Heart right ventricle (tissue), 16 donors: ENCODE measurements around the gene SLC12A8. TPM values are rescaled to one million over a fixed set of nuclear protein-coding genes. Genes with fewer than 3 reads are reported as not detected.

Experiments used
- ATAC-seq, 8 donors: fragments of 200-7000 bp; cut with Tn5 transposase; one replicate each; pipeline ENCODE4 v1.9.1; 2020; ENCODE audit warnings: mild to moderate bottlenecking in 8 of 8, moderate library complexity in 8 of 8, moderate number of reproducible peaks in 1 of 8
- DNase-seq, 2 donors: peaks; one replicate each; pipeline ENCODE4 v3.0.0-alpha.2; 2020
- H3K27ac ChIP-seq, 10 donors: fragments of 200-600 bp; sonication (generic) in 2 of 10; one replicate each; pipeline versions ENCODE4 v1.5.0 to v1.8.0; 2020 to 2022; ENCODE audit warnings: mild to moderate bottlenecking in 3 of 10
- H3K27me3 ChIP-seq, 7 donors: fragments of 200-600 bp; one replicate each; pipeline ENCODE4 v1.8.0; 2021 to 2022; ENCODE audit warnings: mild to moderate bottlenecking in 2 of 7
- H3K36me3 ChIP-seq, 9 donors: fragments of 200-600 bp; sonication (generic) in 1 of 9; one replicate each; pipeline versions ENCODE4 v1.5.0 to v1.8.0; 2020 to 2022; ENCODE audit warnings: mild to moderate bottlenecking in 2 of 9
- H3K4me1 ChIP-seq, 9 donors: fragments of 200-600 bp; sonication (generic) in 1 of 9; one replicate each; pipeline versions ENCODE4 v1.5.0 to v1.8.0; 2020 to 2022; ENCODE audit warnings: mild to moderate bottlenecking in 4 of 9
- H3K4me3 ChIP-seq, 10 donors: fragments of 200-600 bp; sonication (generic) in 2 of 10; one replicate each; pipeline versions ENCODE4 v1.5.0 to v1.8.0; 2020 to 2022; ENCODE audit warnings: mild to moderate bottlenecking in 7 of 10, moderate library complexity in 2 of 10
- H3K9me3 ChIP-seq, 11 donors: fragments of 200-600 bp in 10 of 11; sonication (generic) in 2 of 11; one replicate each; pipeline versions ENCODE4 v1.5.0 to v1.8.0; 2013 to 2022; ENCODE audit warnings: mild to moderate bottlenecking in 2 of 11, control low read depth in 1 of 11, moderate library complexity in 1 of 11
- CTCF ChIP-seq, 9 donors: fragments of 200-600 bp; sonication (generic) in 2 of 9; IDR thresholded peaks; one replicate each; pipeline versions ENCODE4 v1.5.0 to v1.8.0; 2021 to 2022; ENCODE audit warnings: antibody characterized with exemption in 9 of 9, mild to moderate bottlenecking in 5 of 9, moderate library complexity in 1 of 9
- WGBS, 2 donors: extraction: QIAGEN DNeasy Blood & Tissue Kit; methylation state at CpG; one replicate each; pipeline ENCODE4 v1.1.7; 2013; ENCODE audit warnings: inconsistent platforms in 1 of 2; 5-methylcytosine and 5-hydroxymethylcytosine counted together
- intact Hi-C, 10 donors: fragments of 100-400 bp; cut with DNase I; formaldehyde crosslinking; loops; one replicate each; pipeline versions ENCODE4 v1.11.1 to v1.14.2; 2022
- polyA plus RNA-seq, 2 donors: library from polyadenylated mRNA; stranded (reverse); fragments of 200-250 nt; gene quantifications; one replicate each; pipeline ENCODE4 v1.2.3, GENCODE V29; 2013
- total RNA-seq, 10 donors: library from RNA; stranded (reverse); fragmentation: NEBNext Ultra II Directional in 3 of 10; extraction: Animal tissue kit (Norgen Biotek cat#: 25700) in 3 of 10; gene quantifications; one replicate each; pipeline versions ENCODE4 v1.2.1 to v1.2.4, GENCODE V29; 2021 to 2023
- donor health status: Arrhythmogenic right ventricular cardiomyopathy.
- donor health status: ischemic (EF 13 %, LVEDD 7.1; RV severe dilation, severe dysfunction).
- donor health status: healthy with polysubstance abuse.
- donor health status: DM: no; HTN: yes; CAD: no.
- donor health status: DM: no; HTN: no; CAD: no.
- donor health status: ischemic (EF 25% LVEDD 6.9; RV normal size, moderate dysfunction).
- donor health status: ischemic (EF 25% LVEDD 5.7; RV mildly dilated, moderate dysfunction).
- donor health status: healthy.
- donor health status: DM: yes; HTN: yes; CAD: no.
- donor health status: Ischemic cardiomyopathy.
- donor health status: ischemic (EF 35%, LVEDD 5.7; RV mildly dilated, moderate dysfunction).
- donor health status: nonischemic (EF 11% LVEDD 7.7; RV severe dilation, severe dysfunction).
- donor health status: DM: yes; HTN: yes; CAD: no.
- donor health status: PGD.
- donor health status: ischemic (EF 29% LVEDD 5.4; RV normal size, mild dysfunction).
- donor health status: nonischemic (EF 23%, LVEDD 6.1; RV moderate dilation, normal function).

The SLC12A8 gene
- total and polyA plus RNA-seq, 12 donors = 0.09 to 0.88 (median 0.40) TPM; not detected in 1

GRCh38 chr3:125213946-125214542, 1.5 kb upstream of the SLC12A8 start:
- Histone ChIP-seq H3K4me3 (no peak overlapping the region), H3K4me1 (peaks cover 5 to 17% (median 12%) of the 10 kb centered on the region in 9 donors), H3K27me3 (peaks cover 9 to 59% (median 23%) of the 10 kb centered on the region in 7 donors), H3K27ac (no peak overlapping the region), H3K36me3 (no peaks in the 10 kb centered on the region), H3K9me3 (no peaks in the 10 kb centered on the region)
- intact Hi-C loops = no loop called here
- 91% methylated on average over 7 of the region's 7 CpGs for WGBS, 2 donors
- ATAC-seq (no peak), DNase-seq (no peak)
- no peak for TF ChIP-seq CTCF (IDR thresholded peaks at IDR 0.05)

GRCh38 chr3:125213364-125213755, 812 bp upstream of the SLC12A8 start:
- no peak for TF ChIP-seq CTCF (IDR thresholded peaks at IDR 0.05)
- Histone ChIP-seq H3K9me3 (no peaks in the 10 kb centered on the region), H3K4me1 (peaks cover 5 to 17% (median 12%) of the 10 kb centered on the region in 9 donors), H3K4me3 (peak overlapping the region in 1 of 10 donors; percentile 55), H3K36me3 (no peaks in the 10 kb centered on the region), H3K27ac (no peak overlapping the region), H3K27me3 (peaks cover 9 to 59% (median 23%) of the 10 kb centered on the region in 7 donors)
- WGBS, 2 donors = 81 to 90% methylated on average over 4 of the region's 4 CpGs
- no peak for DNase-seq
- intact Hi-C loops = no loop called here
- ATAC-seq = no peak

GRCh38 chr3:125212091-125212508, 448 bp downstream of the SLC12A8 start:
- Histone ChIP-seq H3K9me3 (no peaks in the 10 kb centered on the region), H3K27ac (no peak overlapping the region), H3K4me1 (peaks cover 5 to 17% (median 12%) of the 10 kb centered on the region in 9 donors), H3K4me3 (peak overlapping the region; percentile 48 to 65 (median 56)), H3K27me3 (peaks cover 9 to 59% (median 23%) of the 10 kb centered on the region in 7 donors), H3K36me3 (no peaks in the 10 kb centered on the region)
- DNase-seq = no peak
- 3 to 6% methylated on average over 19 to 28 of the region's 28 CpGs for WGBS, 2 donors
- ATAC-seq = peak in 7 of 8 donors; percentile 9 to 64 (median 40)
- intact Hi-C loops = no loop called here
- TF ChIP-seq CTCF (IDR thresholded peaks at IDR 0.05) = no peak

- intact Hi-C loops = no loop called here
- WGBS, 2 donors = 71 to 79% methylated on average over 11 of the region's 11 CpGs
- peak overlapping the region in 6 of 10 donors; percentile 50 to 60 (median 56) for H3K4me3 ChIP-seq
- peaks cover 5 to 17% (median 12%) of the 10 kb centered on the region in 9 donors for H3K4me1 ChIP-seq
- no peak for TF ChIP-seq CTCF (IDR thresholded peaks at IDR 0.05)
- H3K27me3 ChIP-seq = peaks cover 9 to 59% (median 23%) of the 10 kb centered on the region in 7 donors
- no peaks in the 10 kb centered on the region for H3K9me3 ChIP-seq
- no peaks in the 10 kb centered on the region for H3K36me3 ChIP-seq
- H3K27ac ChIP-seq = no peak overlapping the region
- ATAC-seq (peak in 6 of 8 donors; percentile 14 to 43 (median 24)), DNase-seq (no peak)
These were observed 941 bp downstream of the SLC12A8 start for GRCh38 chr3:125211523-125212090.
